ENCODE measurements around the gene CNTN4.

Gene CNTN4

GRCh38 chr3:2995195-2995594 is 896.5 kb downstream of the CNTN4 start:
- Histone ChIP-seq H3K27me3 (ENCODE audit: low read depth, low read length) (no peaks in the 10 kb centered on the region), H3K79me2 (ENCODE audit: low read length) (no peaks in the 10 kb centered on the region), H3K4me2 (ENCODE audit: low read length) (no peak overlapping the region), H3K36me3 (replicated peaks; ENCODE audit: low read depth, low read length) (no peaks in the 10 kb centered on the region), H3K9me3 (ENCODE audit: insufficient read depth, low read length) (no peaks in the 10 kb centered on the region), H3K9ac (ENCODE audit: low read length) (no peak overlapping the region), H3K27ac (ENCODE audit: low read length) (no peak overlapping the region), H2AFZ (ENCODE audit: low read depth, low read length) (no peak overlapping the region), H3K4me1 (ENCODE audit: low read length) (peaks cover 4% of the 10 kb centered on the region), H3K4me3 (ENCODE audit: low read length) (no peak overlapping the region), H4K20me1 (ENCODE audit: insufficient read depth, low read length) (no peaks in the 10 kb centered on the region)
- no peak for TF ChIP-seq EZH2phosphoT487 (IDR thresholded peaks at IDR 0.05; ENCODE audit: low read depth)
- TF ChIP-seq CTCF (IDR thresholded peaks at IDR 0.05; ENCODE audit: low read depth, low read length), result no peak

DNA sequence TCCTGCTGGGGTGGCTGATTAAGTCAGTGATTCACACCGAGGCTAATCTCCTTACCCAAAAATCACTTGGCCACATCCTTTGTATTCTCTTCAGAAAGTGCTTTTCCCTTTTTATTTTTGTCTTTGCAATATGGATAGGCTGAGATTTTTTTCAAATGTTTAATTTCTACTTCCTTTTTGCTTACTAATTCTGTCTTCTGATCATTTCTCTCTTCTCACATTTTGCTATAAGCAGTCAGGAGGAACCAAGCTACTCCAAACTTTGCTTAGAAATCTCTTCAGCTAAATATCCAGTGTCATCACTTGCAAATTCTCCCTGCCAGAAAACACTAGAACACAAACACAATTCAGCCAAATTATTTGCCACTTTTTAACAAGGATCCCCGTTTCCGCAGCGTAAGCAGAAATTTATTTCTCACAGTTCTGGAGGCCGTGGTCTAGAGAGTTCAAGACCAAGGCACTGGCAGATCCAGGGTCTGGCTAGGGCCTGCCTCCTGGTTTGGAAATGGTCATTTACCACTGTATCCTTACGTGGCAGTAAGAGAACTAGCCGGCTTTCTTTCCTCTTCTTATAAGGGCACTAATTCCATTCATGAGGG is 906.6 kb downstream of the CNTN4 start:
- H3K9ac ChIP-seq (ENCODE audit: low read length), result no peak overlapping the region
- no peak overlapping the region for H3K27ac ChIP-seq (ENCODE audit: low read length)
- no peak overlapping the region for H3K4me3 ChIP-seq (ENCODE audit: low read length)
- TF ChIP-seq EZH2phosphoT487 (IDR thresholded peaks at IDR 0.05; ENCODE audit: low read depth), result no peak
- TF ChIP-seq CTCF (IDR thresholded peaks at IDR 0.05; ENCODE audit: low read depth, low read length), result no peak
- H3K79me2 ChIP-seq (ENCODE audit: low read length), result no peaks in the 10 kb centered on the region
- H3K27me3 ChIP-seq (ENCODE audit: low read depth, low read length), result no peaks in the 10 kb centered on the region
- no peaks in the 10 kb centered on the region for H3K9me3 ChIP-seq (ENCODE audit: insufficient read depth, low read length)
- H4K20me1 ChIP-seq (ENCODE audit: insufficient read depth, low read length), result no peaks in the 10 kb centered on the region
- no peaks in the 10 kb centered on the region for H3K36me3 ChIP-seq (replicated peaks; ENCODE audit: low read depth, low read length)
- H2AFZ ChIP-seq (ENCODE audit: low read depth, low read length), result no peak overlapping the region
- H3K4me1 ChIP-seq (ENCODE audit: low read length), result peaks cover 11% of the 10 kb centered on the region
- peak overlapping the region; percentile 40 for H3K4me2 ChIP-seq (ENCODE audit: low read length)

DNA sequence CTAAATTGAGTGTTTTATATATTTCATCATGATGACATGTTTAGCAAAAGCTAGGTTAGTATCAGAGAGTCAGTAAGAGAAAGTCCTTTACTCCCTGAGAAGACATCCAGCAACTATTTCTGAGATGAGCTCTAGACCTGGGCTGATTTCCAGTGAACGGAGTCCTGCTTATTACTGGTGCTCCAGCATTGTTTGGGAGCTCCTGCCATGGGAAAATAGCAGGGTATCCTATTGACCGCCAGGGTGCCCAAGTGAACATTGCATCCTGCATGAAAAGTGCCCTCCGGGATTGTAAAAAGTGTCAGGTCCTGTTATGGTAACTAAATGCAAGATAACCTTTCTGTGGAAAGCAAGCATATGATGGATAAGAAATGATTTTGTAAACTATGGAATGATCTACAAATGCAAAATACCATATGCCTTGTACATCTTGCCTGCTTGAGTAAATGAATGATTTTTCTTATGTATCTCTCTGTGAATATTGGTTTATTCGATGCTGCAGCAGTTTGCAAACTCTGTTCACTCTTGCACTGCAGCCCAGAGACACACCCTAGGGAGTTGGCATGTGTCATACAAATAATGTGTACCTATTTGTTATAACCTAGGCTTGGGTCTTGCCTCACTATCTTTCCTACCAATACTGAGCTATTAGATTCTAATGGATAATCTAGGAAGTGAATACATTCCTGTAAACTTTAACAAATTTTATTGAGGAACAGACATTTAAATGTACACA is 914.8 kb downstream of the CNTN4 start:
- Histone ChIP-seq H2AFZ (ENCODE audit: low read depth, low read length) (no peak overlapping the region), H3K4me3 (ENCODE audit: low read length) (peak overlapping the region; percentile 7), H3K4me2 (ENCODE audit: low read length) (peak overlapping the region; percentile 93), H3K79me2 (ENCODE audit: low read length) (no peaks in the 10 kb centered on the region), H3K9me3 (ENCODE audit: insufficient read depth, low read length) (no peaks in the 10 kb centered on the region), H3K36me3 (replicated peaks; ENCODE audit: low read depth, low read length) (peaks cover 3% of the 10 kb centered on the region), H3K9ac (ENCODE audit: low read length) (peak overlapping the region; percentile 67), H4K20me1 (ENCODE audit: insufficient read depth, low read length) (no peaks in the 10 kb centered on the region), H3K4me1 (ENCODE audit: low read length) (peaks cover 77% of the 10 kb centered on the region), H3K27ac (ENCODE audit: low read length) (peak overlapping the region; percentile 95), H3K27me3 (ENCODE audit: low read depth, low read length) (no peaks in the 10 kb centered on the region)
- no peak for TF ChIP-seq EZH2phosphoT487 (IDR thresholded peaks at IDR 0.05; ENCODE audit: low read depth)
- TF ChIP-seq CTCF (IDR thresholded peaks at IDR 0.05; ENCODE audit: low read depth, low read length), result no peak

DNA sequence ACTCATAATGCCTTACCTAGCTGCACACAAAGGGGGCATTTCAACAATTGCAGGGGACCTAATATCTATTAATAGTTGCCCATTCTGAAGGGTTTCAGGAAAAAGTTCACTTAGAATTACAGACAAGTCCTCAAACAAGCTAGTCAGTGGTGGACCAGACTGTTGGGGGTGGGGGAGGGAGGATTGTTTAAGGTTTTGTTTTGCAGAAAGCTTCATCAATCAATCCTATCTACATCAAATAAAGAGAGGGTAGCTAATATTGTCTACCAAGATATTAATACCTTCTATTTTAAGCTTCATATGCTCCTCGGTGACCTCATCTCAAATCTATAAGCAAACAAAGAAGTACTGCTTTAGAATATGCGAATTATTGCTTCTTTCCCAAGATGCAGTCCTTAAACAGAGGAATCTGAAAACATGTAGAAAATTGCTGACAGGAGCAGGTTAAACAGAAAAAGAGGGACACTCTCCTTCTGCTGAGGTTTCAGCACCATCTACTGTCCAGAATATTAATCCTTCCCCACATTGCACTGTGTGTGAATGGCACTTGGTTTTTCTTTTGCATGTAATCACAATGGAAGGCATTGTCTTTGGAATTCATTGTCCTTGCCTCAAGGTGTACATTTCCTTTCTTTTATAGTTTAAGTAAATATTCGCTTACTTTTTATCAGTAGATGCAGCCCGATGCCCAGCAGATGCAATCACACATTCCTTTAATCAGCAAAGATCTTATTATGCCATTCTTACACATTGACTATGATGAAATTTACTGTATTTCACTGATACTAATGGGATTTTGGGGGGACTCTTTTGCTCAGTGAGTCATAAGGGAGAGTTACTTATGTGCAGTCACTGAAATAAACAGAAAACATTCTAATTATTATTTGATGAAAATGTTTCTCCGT is 916.8 kb downstream of the CNTN4 start:
- H4K20me1 ChIP-seq (ENCODE audit: insufficient read depth, low read length), result no peaks in the 10 kb centered on the region
- peak overlapping the region; percentile 93 for H3K4me2 ChIP-seq (ENCODE audit: low read length)
- peak overlapping the region; percentile 95 for H3K27ac ChIP-seq (ENCODE audit: low read length)
- no peaks in the 10 kb centered on the region for H3K79me2 ChIP-seq (ENCODE audit: low read length)
- H3K4me3 ChIP-seq (ENCODE audit: low read length), result peak overlapping the region; percentile 74
- H2AFZ ChIP-seq (ENCODE audit: low read depth, low read length), result no peak overlapping the region
- H3K27me3 ChIP-seq (ENCODE audit: low read depth, low read length), result no peaks in the 10 kb centered on the region
- H3K36me3 ChIP-seq (replicated peaks; ENCODE audit: low read depth, low read length), result peaks cover 3% of the 10 kb centered on the region
- peak overlapping the region; percentile 81 for H3K9ac ChIP-seq (ENCODE audit: low read length)
- H3K9me3 ChIP-seq (ENCODE audit: insufficient read depth, low read length), result no peaks in the 10 kb centered on the region
- TF ChIP-seq CTCF (IDR thresholded peaks at IDR 0.05; ENCODE audit: low read depth, low read length), result peak; percentile 93
- no peak for TF ChIP-seq EZH2phosphoT487 (IDR thresholded peaks at IDR 0.05; ENCODE audit: low read depth)
- peaks cover 81% of the 10 kb centered on the region for H3K4me1 ChIP-seq (ENCODE audit: low read length)

Measured in OCI-LY3 (cell line).